GM11168 (cell line): Measurements from ENCODE around the gene GPX1.
"Not testable (repeated sequence)": the region's sequence is repeated elsewhere in the genome, so short reads cannot be mapped to it uniquely, and the experiment has no call there.

Experiments used
- in situ Hi-C: fragments of 300-500 bp; cut with MboI; formaldehyde crosslinking; loops from one replicate; pipeline ENCODE4 v1.12.0; 2022; ENCODE audit warnings: low sequenced_read_pairs; ENCODE audit not compliant: unreplicated experiment

The GPX1 gene

DNA sequence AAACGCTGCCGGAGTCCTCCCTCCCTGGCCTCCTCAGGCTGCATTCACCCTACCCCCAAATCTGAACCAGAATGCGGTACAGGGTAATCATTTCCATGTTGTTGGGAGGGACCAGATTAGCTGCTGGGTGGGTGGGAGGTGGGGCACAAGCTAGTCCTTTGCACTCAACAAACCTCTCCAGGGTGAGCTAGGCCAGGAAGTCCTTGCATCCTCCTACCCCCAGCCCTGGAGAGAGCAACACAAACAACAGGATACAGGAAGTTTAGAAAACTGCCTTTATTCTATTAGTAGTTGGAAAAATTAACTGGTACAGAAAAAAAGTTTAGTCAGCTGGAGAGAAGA lies 702 bp upstream of the GPX1 start:
- in situ Hi-C loops, result no loop called here

DNA sequence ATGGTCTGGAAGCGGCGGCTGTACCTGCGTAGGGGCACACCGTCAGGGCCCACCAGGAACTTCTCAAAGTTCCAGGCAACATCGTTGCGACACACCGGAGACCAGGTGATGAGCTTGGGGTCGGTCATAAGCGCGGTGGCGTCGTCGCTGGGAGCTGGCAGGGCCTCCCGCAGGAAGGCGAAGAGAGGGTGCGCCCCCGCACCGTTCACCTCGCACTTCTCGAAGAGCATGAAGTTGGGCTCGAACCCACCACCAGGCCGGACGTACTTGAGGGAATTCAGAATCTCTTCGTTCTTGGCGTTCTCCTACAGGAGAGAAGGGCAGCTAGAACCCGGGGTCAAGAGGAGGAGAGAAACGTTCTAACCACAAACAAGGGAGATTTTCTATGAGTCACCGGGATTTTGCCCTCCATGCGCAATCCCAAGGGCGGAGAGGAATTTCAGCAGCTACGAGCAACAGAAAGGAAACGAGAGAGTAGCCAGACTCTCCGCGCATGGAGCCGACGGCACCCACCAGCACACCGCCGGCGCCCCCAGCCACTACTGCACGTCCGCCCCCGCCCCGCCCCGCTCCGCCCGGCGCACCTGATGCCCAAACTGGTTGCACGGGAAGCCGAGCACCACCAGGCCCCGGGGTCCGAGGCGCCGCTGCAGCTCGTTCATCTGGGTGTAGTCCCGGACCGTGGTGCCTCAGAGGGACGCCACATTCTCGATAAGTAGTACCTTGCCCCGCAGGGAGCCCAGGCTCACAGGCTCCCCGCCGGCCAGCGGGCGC lies 523 bp downstream of the GPX1 start:
- in situ Hi-C loops, result not testable (repeated sequence)

DNA sequence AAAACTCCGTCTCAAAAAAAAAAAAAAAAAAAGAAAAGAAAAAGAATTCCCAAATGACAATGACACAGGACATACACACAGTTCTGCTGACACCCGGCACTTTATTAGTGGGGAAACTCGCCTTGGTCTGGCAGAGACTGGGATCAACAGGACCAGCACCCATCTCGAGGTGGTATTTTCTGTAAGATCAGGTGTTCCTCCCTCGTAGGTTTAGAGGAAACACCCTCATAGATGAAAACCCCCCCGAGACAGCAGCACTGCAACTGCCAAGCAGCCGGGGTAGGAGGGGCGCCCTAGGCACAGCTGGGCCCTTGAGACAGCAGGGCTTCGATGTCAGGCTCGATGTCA lies 1.1 kb downstream of the GPX1 start:
- in situ Hi-C loops, result not testable (repeated sequence)

DNA sequence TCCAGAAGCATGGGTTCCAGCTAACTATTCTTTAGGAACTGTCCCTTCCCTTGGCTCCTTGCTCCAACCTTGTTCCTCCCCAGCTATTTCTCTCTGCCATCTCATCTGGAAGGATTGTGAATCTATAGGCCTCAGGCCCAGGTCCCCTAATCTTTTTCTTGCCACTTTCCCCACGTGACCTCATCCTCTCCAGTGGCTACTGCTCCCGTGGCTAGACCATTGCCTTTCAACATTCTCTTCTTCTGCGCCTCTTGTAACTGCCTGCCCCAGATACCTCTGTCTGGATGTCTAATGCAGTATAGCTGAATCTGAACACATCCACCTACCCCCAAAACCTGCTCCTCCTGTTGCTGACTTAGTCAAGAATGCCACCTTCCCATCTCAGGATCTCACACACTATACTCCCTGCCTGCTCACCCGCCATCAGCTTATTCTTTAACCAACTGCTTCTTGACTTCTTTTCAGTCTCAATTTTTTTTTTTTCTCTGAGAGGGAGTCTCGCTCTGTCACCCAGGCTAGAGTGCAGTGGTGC lies 5.2 kb downstream of the GPX1 start:
- in situ Hi-C loops, result no loop called here

DNA sequence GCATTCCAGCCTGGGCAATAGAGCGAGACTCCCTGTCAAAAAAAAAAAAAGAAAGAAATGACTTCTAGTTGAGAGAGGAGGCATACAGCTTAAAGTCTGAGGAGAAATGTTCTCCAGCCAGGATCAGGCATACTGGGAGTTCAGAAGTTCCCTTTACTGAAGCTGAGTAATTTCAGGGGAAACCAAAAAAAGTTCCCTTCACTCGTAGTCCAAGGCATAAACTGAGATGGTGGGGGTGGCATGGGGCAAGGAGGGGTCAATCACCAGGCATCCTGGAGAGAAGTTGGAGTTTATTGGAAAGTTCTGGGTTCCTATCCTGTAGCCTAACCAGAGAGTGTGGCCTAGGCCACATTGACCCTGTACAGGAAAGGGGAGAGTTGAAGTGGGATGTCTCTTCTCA lies 5.9 kb downstream of the GPX1 start:
- in situ Hi-C loops, result no loop called here

DNA sequence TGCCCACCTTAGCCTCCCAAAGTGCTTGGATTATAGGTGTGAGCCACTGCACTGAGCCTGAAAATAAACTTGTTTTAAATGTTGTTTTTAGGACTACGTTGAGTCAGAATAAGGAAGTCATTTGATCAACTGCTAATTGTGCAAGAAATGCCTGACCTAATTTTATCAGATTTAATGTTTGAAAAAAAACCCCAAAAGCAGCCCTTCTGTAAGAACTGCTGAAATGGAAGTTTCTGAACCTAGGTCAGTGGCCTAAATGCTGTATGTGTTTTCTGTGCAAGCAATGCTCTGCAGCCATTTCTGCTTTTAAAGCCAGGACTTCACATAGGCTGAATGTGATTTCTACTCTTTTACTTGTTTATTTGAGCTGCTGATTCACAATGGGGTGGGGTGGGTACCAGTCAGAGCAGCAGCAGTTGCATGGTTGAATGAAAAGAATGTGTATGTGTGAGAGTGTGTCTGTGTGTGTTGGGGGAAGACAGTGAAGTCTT lies 6.6 kb downstream of the GPX1 start:
- in situ Hi-C loops, result no loop called here

DNA sequence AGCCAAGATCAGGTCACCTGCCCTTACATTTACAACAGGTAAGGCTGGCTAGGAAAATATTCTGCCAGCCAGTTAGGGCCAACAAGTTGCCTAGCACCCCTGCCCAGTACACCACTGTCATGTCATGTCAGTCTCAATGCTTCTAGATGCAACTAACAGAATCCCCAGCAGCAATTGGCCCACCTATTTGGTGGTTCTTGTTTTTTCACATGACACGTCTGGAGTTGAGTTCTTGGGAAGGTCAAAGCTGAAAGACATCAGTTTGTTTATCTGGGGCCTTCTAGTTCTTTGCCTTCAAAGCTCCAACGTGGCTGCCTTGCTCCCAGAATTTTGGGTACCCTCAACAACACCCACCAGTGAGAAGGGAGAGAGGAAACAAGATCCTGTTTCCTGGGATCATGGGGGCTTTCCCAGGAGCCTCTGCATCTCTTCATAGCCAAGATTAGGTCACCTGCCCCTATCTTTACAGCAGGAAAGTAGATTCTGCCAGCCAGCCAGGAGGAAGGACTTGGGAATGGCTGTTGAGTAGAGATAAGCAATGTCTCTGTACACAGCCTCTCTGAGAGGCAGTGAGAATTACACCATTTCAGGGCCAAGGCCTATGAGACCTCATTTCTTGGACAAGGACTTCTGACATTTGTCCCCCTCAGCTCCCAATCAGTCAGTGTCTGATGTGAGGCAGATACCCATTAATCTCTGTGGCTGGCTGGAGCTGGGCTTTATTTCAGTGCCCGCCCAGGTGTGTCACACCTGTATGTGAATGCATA lies 8.6 kb downstream of the GPX1 start:
- in situ Hi-C loops, result no loop called here

DNA sequence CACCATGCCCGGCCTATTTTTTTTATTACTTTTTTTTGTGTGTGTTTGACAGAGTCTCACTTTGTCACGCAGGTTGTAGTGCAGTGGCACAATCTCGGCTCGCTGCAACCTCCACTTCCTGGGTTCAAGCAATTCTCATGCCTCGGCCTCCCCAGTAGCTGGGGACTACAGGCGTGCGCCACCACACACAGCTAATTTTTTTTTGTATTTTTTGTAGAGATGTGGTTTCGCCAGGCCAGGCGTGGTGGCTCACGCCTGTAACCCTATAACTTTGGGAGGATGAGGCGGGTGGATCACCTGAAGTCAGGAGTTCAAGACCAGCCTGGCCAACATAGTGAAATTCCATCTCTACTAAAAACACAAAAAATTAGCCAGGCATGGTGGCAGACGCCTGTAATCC lies 9.8 kb downstream of the GPX1 start:
- in situ Hi-C loops, result not testable (repeated sequence)

DNA sequence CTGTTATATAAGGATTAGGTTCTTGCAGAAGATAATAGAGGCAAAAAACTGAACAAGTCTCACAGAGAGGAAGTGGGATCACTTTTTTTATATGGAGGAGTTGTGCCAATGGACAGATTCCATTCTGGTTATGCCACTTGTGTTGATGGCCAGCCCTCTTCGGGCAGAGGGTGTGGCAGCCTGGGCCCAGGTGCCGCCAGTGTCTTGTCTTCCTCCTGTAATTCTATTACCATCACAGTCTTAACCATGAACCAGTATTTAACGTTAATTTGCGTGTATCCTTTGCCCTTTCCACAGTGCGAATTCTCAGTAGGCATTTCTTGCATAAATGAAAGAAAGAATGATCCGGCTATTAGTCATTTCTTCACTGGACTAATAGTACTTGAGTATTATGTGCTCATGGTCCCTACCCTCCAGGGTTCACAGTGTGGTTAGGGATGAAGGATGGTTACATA lies 11.3 kb downstream of the GPX1 start:
- in situ Hi-C loops, result no loop called here

DNA sequence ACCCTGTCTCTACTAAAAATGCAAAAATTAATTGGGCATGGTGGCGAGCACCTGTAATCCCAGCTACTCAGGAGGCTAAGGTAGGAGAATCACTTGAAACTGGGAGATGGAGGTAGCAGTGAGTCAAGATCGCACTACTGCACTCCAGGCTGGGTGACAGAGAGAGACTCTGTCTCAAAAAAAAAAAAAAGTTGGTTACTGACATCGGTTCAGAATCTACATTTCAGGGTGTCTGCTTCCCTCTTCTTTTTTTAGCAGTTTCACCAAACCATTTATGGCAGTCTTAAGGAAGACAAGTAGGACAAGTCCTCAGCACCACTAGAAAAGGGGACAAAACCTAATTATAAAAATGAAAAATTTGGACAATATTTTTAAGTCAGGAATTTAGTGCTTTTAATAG lies 15.0 kb downstream of the GPX1 start:
- in situ Hi-C loops, result loop anchor here (5.0 kb wide), 1 partner anchor 104 kb away; no protein-coding TSS in a partner anchor

DNA sequence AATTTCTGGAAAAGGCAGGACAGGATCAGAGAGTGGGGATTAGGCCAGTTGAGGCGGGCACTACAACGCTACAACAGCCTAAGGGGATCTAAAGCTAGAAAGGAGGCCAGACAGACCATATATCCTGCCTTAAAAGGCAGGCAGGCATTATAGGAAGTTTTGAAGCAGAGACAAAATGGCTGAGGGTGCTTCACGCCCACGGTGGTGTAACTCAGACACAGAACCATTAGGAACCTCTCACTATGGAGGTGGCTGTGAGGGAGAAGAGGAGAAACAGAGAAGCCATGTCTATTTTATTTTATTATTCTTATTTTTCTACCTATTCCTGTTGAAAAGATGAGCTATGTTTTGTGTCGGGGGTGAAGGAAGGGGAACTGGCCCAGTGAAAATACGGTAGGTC lies 16.2 kb downstream of the GPX1 start:
- in situ Hi-C loops, result loop anchor here (5.0 kb wide), 1 partner anchor 105 kb away; no protein-coding TSS in a partner anchor

DNA sequence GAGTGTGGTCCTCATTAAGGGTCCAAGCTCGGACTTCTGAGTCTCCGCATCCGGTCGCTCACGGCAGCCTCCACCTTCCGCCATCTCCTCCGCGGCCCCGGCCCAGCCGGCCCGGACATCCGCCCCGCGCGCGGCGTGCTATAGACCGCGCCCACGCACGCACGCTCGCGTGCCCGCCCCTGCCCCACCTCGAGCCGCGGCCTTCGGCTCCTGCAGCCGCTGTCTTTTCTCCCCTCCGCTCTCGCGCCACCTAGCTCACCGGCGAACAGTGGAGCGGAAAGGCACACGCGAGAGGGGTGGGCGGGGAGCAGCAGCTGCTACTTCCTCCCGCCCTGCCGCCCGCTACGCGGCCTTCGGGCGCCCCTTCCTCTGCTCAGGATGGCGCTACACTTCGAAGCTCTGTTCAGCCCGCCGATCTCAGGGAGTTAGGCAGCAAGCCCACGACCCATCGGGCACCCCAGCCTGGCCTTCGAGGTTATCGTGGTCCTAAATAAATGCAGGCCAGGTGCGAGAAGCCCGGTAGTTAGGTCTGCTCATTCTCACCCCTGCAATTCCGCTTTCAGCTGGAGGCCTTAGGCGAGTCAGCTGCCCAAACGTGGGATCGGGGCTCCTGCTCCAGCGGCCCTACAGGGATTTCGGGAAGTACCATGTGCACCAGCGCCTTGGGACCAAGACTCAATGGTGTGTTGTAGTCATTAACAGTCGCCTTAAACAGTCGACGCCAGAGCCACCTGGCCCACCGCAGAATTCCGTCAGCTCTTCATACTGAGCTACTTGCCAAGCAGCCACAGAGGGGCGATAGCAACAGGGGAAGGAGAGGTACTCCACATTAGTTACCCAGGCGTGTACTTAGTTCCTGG lies 18.0 kb downstream of the GPX1 start, which contains the start of gene USP4:
USP4 (minus strand) TSS at position 113 of the 860 bp plus-strand sequence; CDS start at position 84, 29 bp downstream.
- in situ Hi-C loops, result loop anchor here (5.0 kb wide), 1 partner anchor 107 kb away; no protein-coding TSS in a partner anchor

DNA sequence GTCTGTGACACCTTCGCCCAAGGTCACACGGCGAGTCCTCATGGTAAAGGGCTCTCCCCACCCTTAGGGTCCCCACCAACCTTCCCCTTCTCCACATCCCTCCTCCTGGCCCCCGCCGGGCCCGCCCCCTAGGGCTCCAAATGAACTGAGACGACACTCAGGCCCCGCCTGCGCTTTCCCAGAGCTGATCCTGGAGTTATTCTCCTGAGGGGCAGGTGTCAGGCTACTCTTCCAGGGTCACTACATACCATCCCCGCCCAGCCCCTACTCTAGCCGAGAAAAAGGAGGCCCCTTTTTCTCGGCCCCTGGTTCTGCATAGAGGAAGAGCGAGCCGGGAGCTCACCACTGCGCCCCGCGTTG lies 18.6 kb downstream of the GPX1 start:
- in situ Hi-C loops, result no loop called here

DNA sequence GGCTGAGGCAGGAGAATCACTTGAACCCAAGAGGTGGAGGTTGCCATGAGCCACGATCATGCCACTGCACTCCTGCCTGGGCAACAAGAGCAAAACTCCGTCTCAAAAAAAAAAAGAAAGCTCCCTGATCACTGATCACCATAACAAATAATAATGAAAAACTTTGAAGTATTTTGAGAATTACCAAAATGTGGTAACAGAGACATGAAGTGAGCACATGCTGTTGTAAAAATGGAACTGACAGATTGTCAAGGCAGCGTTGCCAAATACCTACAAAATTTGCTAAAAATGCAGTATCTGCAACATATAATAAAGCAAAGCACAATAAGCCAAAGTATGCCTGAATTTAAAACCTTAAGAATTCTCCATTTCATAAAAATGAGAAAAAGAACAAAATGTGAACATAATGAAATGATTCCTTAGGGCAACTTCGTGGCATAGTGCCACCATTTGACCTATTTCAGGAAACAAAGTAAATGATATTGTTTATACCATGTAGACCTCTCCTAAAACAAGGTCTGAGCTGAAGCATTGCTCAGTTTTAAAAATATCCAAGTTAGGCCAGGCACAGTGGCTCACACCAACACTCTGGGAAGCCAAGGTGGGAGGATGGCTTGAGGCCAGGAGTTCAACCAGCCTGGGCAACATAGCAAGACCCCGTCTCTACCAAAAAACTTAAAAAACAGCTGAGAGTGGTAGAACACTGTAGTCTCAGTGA lies 24.1 kb downstream of the GPX1 start:
- in situ Hi-C loops, result no loop called here

DNA sequence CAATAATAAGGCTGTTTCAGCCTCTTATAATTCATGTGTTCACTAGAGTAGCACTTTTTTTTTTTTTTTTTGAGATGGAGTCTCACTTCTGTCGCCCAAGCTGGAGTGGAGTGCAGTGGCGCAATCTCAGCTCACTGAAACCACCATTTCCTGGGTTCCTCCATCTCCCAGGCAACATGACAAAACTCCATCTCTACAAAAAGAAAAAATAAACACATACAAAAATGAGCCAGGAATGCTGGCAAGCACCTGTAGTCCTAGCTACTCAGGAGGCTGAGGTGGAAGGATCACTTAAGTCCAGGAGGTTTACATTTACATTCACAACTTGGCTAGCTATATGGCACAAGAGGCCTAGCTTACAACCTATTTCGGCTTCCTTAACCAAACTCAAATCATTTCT lies 25.1 kb downstream of the GPX1 start:
- in situ Hi-C loops, result no loop called here

DNA sequence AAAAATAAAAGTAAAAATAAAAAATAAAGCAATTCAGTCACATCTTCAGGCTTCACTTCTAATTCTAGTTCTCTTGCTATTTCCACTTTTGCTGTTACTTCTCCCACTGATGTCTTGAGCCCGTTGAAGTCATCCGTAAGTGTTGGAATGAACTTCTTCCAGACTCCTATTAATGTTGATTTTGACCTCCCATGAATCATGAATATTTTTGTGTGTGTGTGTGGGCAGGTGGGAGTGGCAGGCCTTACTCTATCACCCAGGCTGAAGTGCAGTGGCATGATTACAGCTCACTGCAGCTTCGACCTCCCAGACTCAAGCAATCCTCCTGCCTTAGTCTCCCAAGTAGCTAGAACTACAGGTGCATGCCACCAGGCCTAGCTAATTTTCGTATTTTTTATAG lies 29.0 kb downstream of the GPX1 start:
- in situ Hi-C loops, result loop anchor here (10.0 kb wide), 1 partner anchor 126 kb away; no protein-coding TSS in a partner anchor

DNA sequence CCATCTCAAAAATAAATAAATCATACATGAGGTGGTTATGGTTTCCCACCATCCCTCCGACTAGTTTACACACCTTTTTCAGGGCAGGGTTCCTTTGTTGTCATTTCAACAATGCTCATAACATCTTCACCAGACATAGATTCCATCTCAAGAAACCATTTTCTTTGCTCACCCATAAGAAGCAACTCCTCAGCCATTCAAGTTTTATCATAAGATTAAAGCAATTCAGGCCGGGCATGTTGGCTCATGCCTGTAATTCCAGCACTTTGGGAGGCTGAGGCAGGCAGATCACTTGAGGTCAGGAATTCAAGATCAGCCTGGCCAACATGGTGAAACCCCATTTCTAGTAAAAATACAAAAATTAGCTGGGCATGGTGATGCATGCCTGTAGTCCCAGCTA lies 29.8 kb downstream of the GPX1 start:
- in situ Hi-C loops, result loop anchor here (10.0 kb wide), 1 partner anchor 126 kb away; no protein-coding TSS in a partner anchor

DNA sequence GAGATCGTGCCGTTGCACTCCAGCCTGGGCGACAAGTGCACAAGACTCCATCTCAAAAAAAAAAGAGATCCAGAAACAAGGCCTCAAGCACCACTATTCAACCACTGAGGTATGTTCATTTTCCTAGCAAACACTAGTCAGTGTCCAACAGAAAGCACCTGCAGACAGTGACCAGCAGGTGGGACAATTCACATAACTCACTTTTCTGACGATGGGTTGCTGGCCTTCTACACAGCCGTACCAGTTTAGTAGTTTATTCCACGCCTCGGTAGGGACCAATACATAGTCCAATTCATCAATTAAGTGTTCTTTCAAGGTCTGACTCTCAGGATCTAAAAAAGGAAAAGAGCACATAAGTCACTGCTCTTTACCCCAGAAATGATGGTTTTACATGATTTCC lies 30.7 kb downstream of the GPX1 start:
- in situ Hi-C loops, result loop anchor here (10.0 kb wide), 1 partner anchor 127 kb away; no protein-coding TSS in a partner anchor

DNA sequence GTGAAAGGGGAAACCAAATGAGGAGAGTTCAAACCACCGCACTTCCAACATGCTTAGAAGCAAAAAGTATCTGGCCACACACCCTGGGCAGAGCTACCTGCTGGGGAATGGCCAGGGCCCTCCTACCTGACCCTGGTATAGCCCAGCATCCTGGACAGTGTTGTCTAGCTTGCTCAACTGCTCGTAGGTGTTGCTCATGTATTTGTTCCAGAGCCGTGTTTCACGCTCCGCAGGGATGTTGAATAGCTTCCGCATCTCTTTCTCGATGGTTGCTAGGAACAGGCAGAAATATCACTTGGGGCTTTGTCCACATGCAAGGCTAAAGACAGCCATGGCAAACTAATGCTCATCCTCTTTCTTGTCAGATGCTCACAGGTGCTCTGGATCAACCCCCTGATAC lies 33.4 kb downstream of the GPX1 start:
- in situ Hi-C loops, result loop anchor here (10.0 kb wide), 1 partner anchor 130 kb away; no protein-coding TSS in a partner anchor
